CD8-positive, alpha-beta memory T cell (primary cell): ENCODE measurements around the gene GJB1. TPM values are rescaled to one million over a fixed set of nuclear protein-coding genes. Genes with fewer than 3 reads are reported as not detected.

Experiments used
- CTCF ChIA-PET: fragments of 350-600 bp; sonication (Branson Sonifier 250); formaldehyde crosslinking; loops from one replicate; lab custom pipeline; 2021; ENCODE audit warnings: antibody characterized with exemption; lab: Charles Lee
- POLR2A ChIA-PET: fragments of 350-600 bp; sonication (Branson Sonifier 250); formaldehyde crosslinking; loops from one replicate; lab custom pipeline; 2021; ENCODE audit warnings: antibody characterized with exemption; lab: Charles Lee
- DNase-seq, 5 donors: peaks; one replicate each; pipeline versions ENCODE4 v3.0.0 to v3.0.0-alpha.2; 2020 to 2022; ENCODE audit warnings: mixed read lengths in 1 of 5
- H3K27ac ChIP-seq: one replicate; pipeline ENCODE4 v1.7.0; 2013; ENCODE audit warnings: low read depth, mild to moderate bottlenecking, low read length, moderate library complexity
- H3K27me3 ChIP-seq: 2 replicates; pipeline ENCODE4 v1.7.0; 2013; ENCODE audit warnings: low read length, mild to moderate bottlenecking; ENCODE audit not compliant: insufficient read depth, poor library complexity, severe bottlenecking
- H3K36me3 ChIP-seq: 2 replicates; pipeline ENCODE4 v1.7.0; 2013; ENCODE audit warnings: mild to moderate bottlenecking, low read length, moderate library complexity; ENCODE audit not compliant: insufficient read depth
- H3K4me1 ChIP-seq: 2 replicates; pipeline ENCODE4 v1.7.0; 2013; ENCODE audit warnings: mild to moderate bottlenecking, low read length, moderate library complexity; ENCODE audit not compliant: insufficient read depth
- H3K4me3 ChIP-seq: 2 replicates; pipeline ENCODE4 v1.7.0; 2013; ENCODE audit warnings: mild to moderate bottlenecking, low read length
- H3K9me3 ChIP-seq: 2 replicates; pipeline ENCODE4 v1.7.0; 2013; ENCODE audit warnings: mild to moderate bottlenecking, low read length
- H3K27ac Mint-ChIP-seq, 8 donors: one replicate each; pipeline ENCODE4 v1.8.0; 2020 to 2021; ENCODE audit warnings: mixed read lengths in 8 of 8, mild to moderate bottlenecking in 6 of 8, inconsistent platforms in 3 of 8, moderate library complexity in 3 of 8
- H3K27me3 Mint-ChIP-seq, 2 donors: one replicate each; pipeline ENCODE4 v1.8.0; 2020 to 2021; ENCODE audit warnings: mixed read lengths in 2 of 2, mild to moderate bottlenecking in 1 of 2, moderate library complexity in 1 of 2
- H3K36me3 Mint-ChIP-seq, 3 donors: one replicate each; pipeline ENCODE4 v1.8.0; 2020 to 2021; ENCODE audit warnings: mixed read lengths in 3 of 3, inconsistent platforms in 1 of 3, mild to moderate bottlenecking in 1 of 3
- H3K4me1 Mint-ChIP-seq, 3 donors: one replicate each; pipeline ENCODE4 v1.8.0; 2020 to 2021; ENCODE audit warnings: mixed read lengths in 3 of 3, inconsistent platforms in 1 of 3, mild to moderate bottlenecking in 1 of 3
- H3K4me3 Mint-ChIP-seq, 7 donors: one replicate each; pipeline ENCODE4 v1.8.0; 2020 to 2021; ENCODE audit warnings: mixed read lengths in 7 of 7, mild to moderate bottlenecking in 6 of 7, moderate library complexity in 4 of 7, inconsistent platforms in 2 of 7
- H3K9me3 Mint-ChIP-seq, 5 donors: one replicate each; pipeline ENCODE4 v1.8.0; 2020 to 2022; ENCODE audit warnings: mixed read lengths in 5 of 5, mild to moderate bottlenecking in 3 of 5, moderate library complexity in 2 of 5, inconsistent platforms in 1 of 5
- polyA plus RNA-seq: library from polyadenylated mRNA; unstranded; fragments of 300-500 nt; fragmentation: Illumina TruSeq; gene quantifications from one replicate; pipeline ENCODE4 v1.2.3, GENCODE V29; 2021
- total RNA-seq, 2 experiments: library from RNA; stranded (reverse); gene quantifications; one replicate each; pipeline ENCODE4 v1.2.3, GENCODE V29; 2021

Gene GJB1
- total and polyA plus RNA-seq, 3 experiments from 2014 or later: not detected

DNA sequence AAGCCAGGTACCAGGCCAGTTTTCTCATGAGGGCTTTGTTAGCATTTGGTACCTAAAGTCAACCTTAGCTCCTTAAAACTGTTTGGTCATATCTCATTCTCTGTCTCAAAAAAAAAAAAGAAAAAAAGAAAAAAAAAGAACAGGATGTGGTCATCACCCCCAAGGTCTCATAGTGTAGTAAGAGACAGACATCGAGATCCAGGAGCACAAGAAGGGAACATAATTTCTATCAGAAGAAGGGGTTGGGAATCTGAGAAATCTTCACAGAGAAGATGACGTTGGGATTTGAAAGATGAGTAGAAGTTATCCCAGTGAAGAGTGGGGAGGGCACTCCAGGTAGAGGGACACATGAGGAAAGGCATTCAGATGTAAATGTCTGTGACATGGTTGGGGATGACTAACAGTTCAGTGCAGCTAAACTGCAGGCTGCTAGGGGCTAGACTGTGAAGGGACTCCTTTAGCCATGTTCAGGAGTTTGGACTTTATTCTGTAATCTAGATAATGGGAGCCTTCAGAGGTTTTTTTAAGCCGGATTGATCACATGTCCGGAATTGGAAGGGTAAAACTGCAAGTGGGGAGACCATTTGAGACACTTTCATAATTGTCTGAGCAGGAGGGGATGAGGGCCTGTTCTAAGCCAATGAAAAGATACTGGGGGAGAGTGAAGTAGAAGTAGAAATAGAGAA lies 26.9 kb upstream of the GJB1 start:
- Histone ChIP-seq H3K27me3 (no peaks in the 10 kb centered on the region), H3K27ac (peak overlapping the region; percentile 31), H3K4me3 (peak overlapping the region; percentile 47), H3K4me1 (peaks cover 12% of the 10 kb centered on the region), H3K9me3 (no peaks in the 10 kb centered on the region), H3K36me3 (no peaks in the 10 kb centered on the region)
- H3K27ac Mint-ChIP-seq: peak overlapping the region; percentile 89 to 99 (median 92)
- CTCF ChIA-PET: interaction anchor here (2.9 kb wide), 1 partner anchor 14 kb away, joined by 11 read pairs; no protein-coding TSS in a partner anchor
- peak overlapping the region; percentile 81 to 93 (median 86) for H3K4me3 Mint-ChIP-seq
- peaks cover 0 to 6% of the 10 kb centered on the region in 2 donors for H3K27me3 Mint-ChIP-seq
- peaks cover 0 to 22% (median 0%) of the 10 kb centered on the region in 3 donors for H3K36me3 Mint-ChIP-seq
- DNase-seq: peak in 2 of 5 donors; percentile 44 to 57
- H3K4me1 Mint-ChIP-seq: peaks cover 15 to 40% (median 34%) of the 10 kb centered on the region in 3 donors
- POLR2A ChIA-PET: interaction anchor here (0.6 to 2.1 kb wide), 5 partner anchors 14 to 338 kb away, joined by 3 to 13 read pairs (median 3); partner anchors contain the start of gene TAF1
- H3K9me3 Mint-ChIP-seq: no peaks in the 10 kb centered on the region

DNA sequence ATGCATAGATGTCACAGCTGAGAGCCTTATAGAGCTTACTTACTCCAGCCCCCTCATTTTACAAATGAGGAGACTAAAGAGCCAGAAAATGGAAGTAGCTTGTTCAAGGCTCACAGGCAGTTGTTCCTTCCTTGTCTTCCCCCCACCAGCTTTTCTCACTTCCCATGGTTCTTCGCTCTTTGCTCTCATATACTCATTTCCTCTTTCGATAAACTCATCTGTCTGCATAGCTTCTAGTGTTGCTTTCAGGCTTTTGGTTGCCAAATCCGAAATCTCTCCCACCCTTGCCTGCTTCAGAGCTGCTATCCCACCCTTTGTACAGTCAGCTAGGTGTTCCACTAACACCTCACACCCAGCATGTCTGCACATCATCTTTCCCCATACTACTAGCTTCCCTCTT lies 25.0 kb upstream of the GJB1 start:
- Histone ChIP-seq H3K4me1 (peaks cover 12% of the 10 kb centered on the region), H3K4me3 (peak overlapping the region; percentile 66), H3K27ac (peak overlapping the region; percentile 20), H3K36me3 (no peaks in the 10 kb centered on the region), H3K9me3 (no peaks in the 10 kb centered on the region), H3K27me3 (no peaks in the 10 kb centered on the region)
- CTCF ChIA-PET: interaction anchor here (1.1 to 2.9 kb wide), 4 partner anchors 16 to 100 kb away, joined by 3 to 11 read pairs (median 3); partner anchors contain the start of genes NONO and ZMYM3
- Mint-ChIP-seq H3K36me3 (peaks cover 0 to 21% (median 0%) of the 10 kb centered on the region in 3 donors), H3K9me3 (no peaks in the 10 kb centered on the region), H3K27me3 (peaks cover 0 to 5% of the 10 kb centered on the region in 2 donors), H3K27ac (peak overlapping the region; percentile 29 to 97 (median 90)), H3K4me1 (peaks cover 12 to 30% (median 25%) of the 10 kb centered on the region in 3 donors), H3K4me3 (peak overlapping the region; percentile 86 to 93 (median 92))
- POLR2A ChIA-PET: interaction anchor here (0.7 to 1.7 kb wide), 4 partner anchors 16 to 168 kb away, joined by 4 to 7 read pairs (median 4); partner anchors contain the start of genes NONO and TAF1
- peak in 2 of 5 donors; percentile 26 to 32 for DNase-seq

DNA sequence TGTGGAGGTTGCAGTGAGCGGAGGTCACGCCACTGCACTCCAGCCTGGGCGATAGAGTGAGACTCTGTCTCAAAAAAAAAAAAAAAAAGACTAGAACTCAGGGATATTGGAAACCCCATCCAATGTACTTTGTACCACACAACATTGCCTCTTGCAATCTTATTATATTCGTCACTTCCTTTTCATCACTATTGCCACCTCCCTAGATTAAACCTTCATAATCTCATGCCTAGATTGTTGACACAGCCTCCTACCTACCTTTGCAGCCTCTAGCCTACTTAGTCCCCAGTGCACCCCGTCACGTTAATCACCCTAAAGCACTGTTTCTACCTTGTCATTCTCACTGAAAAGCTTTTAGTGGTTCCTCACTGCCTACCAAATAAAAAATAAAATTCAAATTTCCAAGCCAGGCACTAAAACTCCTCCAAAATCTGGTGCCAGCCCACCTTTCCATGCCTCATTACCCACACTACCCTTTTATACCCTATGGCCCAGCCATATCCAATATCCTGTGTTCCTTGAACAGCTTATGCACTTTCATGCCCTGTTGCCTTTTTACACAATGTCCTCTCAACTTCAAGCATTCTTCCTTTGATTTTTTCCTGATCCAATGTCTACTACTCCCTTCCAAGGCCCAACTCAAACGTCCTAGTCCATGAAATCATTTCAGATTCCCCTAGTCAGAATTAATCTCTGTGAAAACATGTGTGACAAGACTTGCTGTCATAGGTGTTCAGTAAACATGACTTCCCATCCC lies 23.6 kb upstream of the GJB1 start:
- Mint-ChIP-seq H3K36me3 (peaks cover 0 to 18% (median 0%) of the 10 kb centered on the region in 3 donors), H3K9me3 (no peaks in the 10 kb centered on the region), H3K4me3 (peak overlapping the region in 2 of 7 donors; percentile 24 to 89), H3K27ac (peak overlapping the region in 5 of 8 donors; percentile 1 to 60 (median 37)), H3K27me3 (peaks cover 0 to 5% of the 10 kb centered on the region in 2 donors), H3K4me1 (peaks cover 10 to 23% (median 20%) of the 10 kb centered on the region in 3 donors)
- peaks cover 12% of the 10 kb centered on the region for H3K4me1 ChIP-seq
- ChIA-PET POLR2A (no interaction called here), CTCF (interaction anchor here (1.2 kb wide), 1 partner anchor 102 kb away, joined by 3 read pairs; no protein-coding TSS in a partner anchor)
- no peak overlapping the region for H3K27ac ChIP-seq
- DNase-seq: no peak
- no peak overlapping the region for H3K4me3 ChIP-seq
- H3K27me3 ChIP-seq: no peaks in the 10 kb centered on the region
- no peaks in the 10 kb centered on the region for H3K36me3 ChIP-seq
- H3K9me3 ChIP-seq: no peaks in the 10 kb centered on the region

DNA sequence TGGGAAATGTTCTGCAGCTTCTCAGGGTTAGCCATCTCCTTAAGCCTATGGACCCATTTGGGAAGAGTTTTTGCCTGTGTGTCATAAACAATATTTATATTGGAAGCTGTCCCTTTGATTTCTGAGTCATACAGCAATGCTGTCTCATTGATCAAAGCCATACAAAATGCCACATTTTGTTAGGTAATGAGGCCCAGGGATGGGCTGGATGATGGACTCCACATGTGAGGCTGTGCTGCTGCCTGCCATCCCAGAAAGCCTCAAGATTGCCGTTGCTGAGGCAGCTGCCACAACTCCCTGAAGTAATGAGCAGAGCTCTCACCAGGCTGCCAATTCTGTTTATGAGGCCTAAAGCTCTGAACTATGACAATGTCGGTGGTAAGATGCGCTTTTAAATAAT lies 12.2 kb upstream of the GJB1 start:
- Mint-ChIP-seq H3K36me3 (peaks cover 0 to 2% (median 0%) of the 10 kb centered on the region in 3 donors), H3K4me3 (no peak overlapping the region), H3K4me1 (no peaks in the 10 kb centered on the region), H3K27me3 (peaks cover 0 to 8% of the 10 kb centered on the region in 2 donors), H3K9me3 (no peaks in the 10 kb centered on the region), H3K27ac (no peak overlapping the region)
- DNase-seq: no peak
- CTCF ChIA-PET: no interaction called here
- POLR2A ChIA-PET: no interaction called here
- H3K36me3 ChIP-seq: no peaks in the 10 kb centered on the region
- H3K4me3 ChIP-seq: no peak overlapping the region
- peaks cover 6% of the 10 kb centered on the region for H3K27me3 ChIP-seq
- no peaks in the 10 kb centered on the region for H3K9me3 ChIP-seq
- no peak overlapping the region for H3K27ac ChIP-seq
- H3K4me1 ChIP-seq: no peaks in the 10 kb centered on the region

DNA sequence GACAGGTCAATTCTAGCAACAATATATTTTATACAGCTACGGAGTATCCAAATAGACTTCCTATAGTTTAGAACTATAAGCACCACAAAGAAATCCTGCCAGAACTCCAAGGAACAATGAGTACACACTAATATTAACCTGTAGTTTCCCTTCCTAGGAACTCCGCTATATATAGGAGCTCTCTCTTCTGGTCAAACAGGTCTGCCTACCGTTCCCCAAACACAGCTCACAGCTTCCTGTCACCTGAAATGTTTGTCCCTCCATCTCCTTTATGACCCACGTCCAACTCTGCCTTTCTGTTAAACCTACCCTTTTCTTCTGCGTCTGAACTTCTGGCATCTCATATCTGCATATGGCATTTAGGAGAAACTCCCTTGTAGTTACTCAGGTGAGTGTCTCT lies 10.5 kb upstream of the GJB1 start:
- H3K9me3 ChIP-seq: no peaks in the 10 kb centered on the region
- H3K27ac Mint-ChIP-seq: no peak overlapping the region
- H3K4me3 Mint-ChIP-seq: no peak overlapping the region
- peaks cover 0 to 3% (median 0%) of the 10 kb centered on the region in 3 donors for H3K4me1 Mint-ChIP-seq
- H3K27me3 Mint-ChIP-seq: peaks cover 0 to 11% of the 10 kb centered on the region in 2 donors
- no peaks in the 10 kb centered on the region for H3K4me1 ChIP-seq
- POLR2A ChIA-PET: no interaction called here
- no peak overlapping the region for H3K27ac ChIP-seq
- CTCF ChIA-PET: no interaction called here
- DNase-seq: no peak
- H3K4me3 ChIP-seq: no peak overlapping the region
- H3K36me3 ChIP-seq: no peaks in the 10 kb centered on the region
- peaks cover 6% of the 10 kb centered on the region for H3K27me3 ChIP-seq
- no peaks in the 10 kb centered on the region for H3K9me3 Mint-ChIP-seq
- H3K36me3 Mint-ChIP-seq: peaks cover 0 to 2% (median 0%) of the 10 kb centered on the region in 3 donors

DNA sequence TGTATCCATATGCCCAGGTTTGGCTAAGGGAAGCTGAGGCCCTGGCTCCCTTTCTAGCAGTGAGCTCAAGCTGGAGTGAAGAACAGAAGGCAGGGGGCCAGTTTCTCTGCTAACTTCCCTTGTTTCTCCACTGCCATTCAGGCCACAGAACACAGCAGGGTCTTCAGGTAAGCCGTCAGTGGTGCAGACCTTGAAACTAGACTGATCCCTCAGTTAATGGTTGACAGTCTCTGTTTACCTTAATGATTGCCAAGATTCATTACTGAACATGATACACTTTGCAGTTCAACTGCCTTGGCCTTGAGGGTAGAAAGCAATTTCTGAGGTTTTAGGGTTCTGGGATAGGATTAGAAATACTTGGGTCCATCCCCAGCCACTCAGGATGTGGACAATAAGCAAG lies 8.9 kb upstream of the GJB1 start:
- no peak for DNase-seq
- Histone ChIP-seq H3K27ac (no peak overlapping the region), H3K9me3 (no peaks in the 10 kb centered on the region), H3K27me3 (peaks cover 6% of the 10 kb centered on the region), H3K4me1 (no peaks in the 10 kb centered on the region), H3K4me3 (no peak overlapping the region), H3K36me3 (no peaks in the 10 kb centered on the region)
- CTCF ChIA-PET: no interaction called here
- Mint-ChIP-seq H3K27ac (no peak overlapping the region), H3K36me3 (no peaks in the 10 kb centered on the region), H3K4me1 (peaks cover 0 to 3% (median 0%) of the 10 kb centered on the region in 3 donors), H3K4me3 (no peak overlapping the region), H3K9me3 (no peaks in the 10 kb centered on the region), H3K27me3 (peaks cover 0 to 14% of the 10 kb centered on the region in 2 donors)
- POLR2A ChIA-PET: no interaction called here

DNA sequence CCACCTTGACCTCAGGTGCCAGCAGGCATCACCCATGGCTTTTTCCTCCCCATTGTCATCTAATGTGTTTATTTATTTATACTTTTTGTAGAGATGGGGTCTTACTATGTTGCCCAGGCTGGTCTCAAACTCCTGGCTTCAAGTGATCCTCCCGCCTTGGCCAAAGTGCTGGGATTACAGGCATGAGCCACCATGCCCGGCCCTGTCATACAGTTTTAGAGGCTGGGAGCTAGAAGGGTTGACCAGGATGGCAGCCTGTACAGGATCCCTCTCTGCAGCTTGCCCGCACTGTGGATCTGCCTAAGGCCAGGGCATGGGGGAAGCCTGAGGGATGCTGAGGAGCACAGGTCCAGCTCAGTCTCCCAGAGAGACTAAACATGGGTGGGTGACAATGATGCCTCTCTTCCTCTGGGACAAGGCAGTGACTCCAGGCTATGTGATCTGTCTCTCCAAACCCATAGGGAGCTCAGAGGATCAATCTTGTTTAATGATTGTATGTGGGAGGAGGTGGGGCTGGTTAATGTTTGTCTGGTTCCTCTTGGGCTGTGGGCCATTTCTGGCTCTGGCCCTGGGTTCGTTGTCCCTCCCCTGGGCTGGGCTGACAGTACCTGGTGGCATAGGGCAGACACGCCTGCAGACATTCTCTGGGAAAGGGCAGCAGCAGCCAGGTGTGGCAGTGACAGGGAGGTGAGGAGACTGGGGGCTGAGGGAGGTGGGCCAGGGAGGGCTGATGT lies 8.3 kb upstream of the GJB1 start:
- no peak overlapping the region for H3K27ac ChIP-seq
- peaks cover 6% of the 10 kb centered on the region for H3K27me3 ChIP-seq
- Mint-ChIP-seq H3K27ac (no peak overlapping the region), H3K27me3 (peaks cover 0 to 14% of the 10 kb centered on the region in 2 donors), H3K9me3 (no peaks in the 10 kb centered on the region), H3K36me3 (no peaks in the 10 kb centered on the region), H3K4me3 (no peak overlapping the region), H3K4me1 (peaks cover 0 to 3% (median 0%) of the 10 kb centered on the region in 3 donors)
- H3K4me3 ChIP-seq: no peak overlapping the region
- H3K9me3 ChIP-seq: no peaks in the 10 kb centered on the region
- POLR2A ChIA-PET: no interaction called here
- DNase-seq: no peak
- CTCF ChIA-PET: no interaction called here
- no peaks in the 10 kb centered on the region for H3K4me1 ChIP-seq
- H3K36me3 ChIP-seq: no peaks in the 10 kb centered on the region
